Skeletal muscle satellite cell (primary cell): ENCODE results near the gene EML4.

ENCODE experiments used
- H3K27me3 ChIP-seq: 2 replicates; pipeline ENCODE4 v1.7.0; 2013; ENCODE audit warnings: low read length; ENCODE audit not compliant: control insufficient read depth, insufficient read depth
- H3K36me3 ChIP-seq: 2 replicates; pipeline ENCODE4 v1.7.0; 2013; ENCODE audit warnings: mild to moderate bottlenecking, control low read depth, low read length; ENCODE audit not compliant: insufficient read depth
- H3K4me1 ChIP-seq: 2 replicates; pipeline ENCODE4 v1.7.0; 2013; ENCODE audit warnings: low read length; ENCODE audit not compliant: control insufficient read depth, insufficient read depth
- H3K4me2 ChIP-seq: 2 replicates; pipeline ENCODE4 v1.7.0; 2013; ENCODE audit warnings: mild to moderate bottlenecking, low read length
- H3K4me3 ChIP-seq: 2 replicates; pipeline ENCODE4 v1.7.0; 2013; ENCODE audit warnings: low read length
- H3K9ac ChIP-seq: 2 replicates; pipeline ENCODE4 v1.7.0; 2013; ENCODE audit warnings: mild to moderate bottlenecking, low read depth, low read length, moderate library complexity
- H3K9me3 ChIP-seq: replicated peaks from 2 replicates; pipeline ENCODE4 v1.7.0; 2013; ENCODE audit warnings: mild to moderate bottlenecking, control low read depth, low read length

EML4 gene

DNA sequence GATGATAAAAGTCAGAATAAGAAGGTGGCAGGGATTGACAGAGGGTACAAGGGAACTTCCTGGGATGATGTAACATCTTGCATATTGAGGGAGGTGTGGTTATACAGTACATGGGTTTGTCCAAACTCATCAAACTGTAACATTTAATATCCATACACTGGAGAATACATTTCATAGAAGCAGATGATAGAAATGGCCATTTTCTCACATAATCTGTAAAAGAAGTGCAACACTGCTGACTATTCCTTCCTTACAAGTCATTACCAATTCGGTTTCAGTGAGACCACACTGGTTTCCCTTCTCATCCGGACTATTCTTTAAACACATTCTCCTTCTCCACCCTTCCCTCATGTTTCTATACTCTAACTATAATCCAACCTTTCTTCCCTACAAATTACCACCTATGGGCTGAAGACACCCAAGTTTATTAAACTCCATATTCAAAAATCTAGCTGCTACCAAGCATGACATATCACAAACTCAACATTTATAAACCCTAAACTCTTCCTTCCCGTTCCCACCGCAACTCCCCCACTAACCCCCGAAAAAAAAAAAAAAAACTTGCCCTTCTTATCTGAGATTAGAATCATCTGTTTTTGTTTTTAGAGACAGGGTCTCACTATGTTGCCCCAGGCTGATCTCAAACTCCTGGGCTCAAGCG lies 190.3 kb downstream of the EML4 start:
- Histone ChIP-seq H3K4me1 (peaks cover 14% of the 10 kb centered on the region), H3K27me3 (no peaks in the 10 kb centered on the region), H3K9ac (peak overlapping the region; percentile 99), H3K9me3 (no peaks in the 10 kb centered on the region), H3K36me3 (no peaks in the 10 kb centered on the region), H3K4me3 (peak overlapping the region; percentile 92), H3K4me2 (peak overlapping the region; percentile 90)

DNA sequence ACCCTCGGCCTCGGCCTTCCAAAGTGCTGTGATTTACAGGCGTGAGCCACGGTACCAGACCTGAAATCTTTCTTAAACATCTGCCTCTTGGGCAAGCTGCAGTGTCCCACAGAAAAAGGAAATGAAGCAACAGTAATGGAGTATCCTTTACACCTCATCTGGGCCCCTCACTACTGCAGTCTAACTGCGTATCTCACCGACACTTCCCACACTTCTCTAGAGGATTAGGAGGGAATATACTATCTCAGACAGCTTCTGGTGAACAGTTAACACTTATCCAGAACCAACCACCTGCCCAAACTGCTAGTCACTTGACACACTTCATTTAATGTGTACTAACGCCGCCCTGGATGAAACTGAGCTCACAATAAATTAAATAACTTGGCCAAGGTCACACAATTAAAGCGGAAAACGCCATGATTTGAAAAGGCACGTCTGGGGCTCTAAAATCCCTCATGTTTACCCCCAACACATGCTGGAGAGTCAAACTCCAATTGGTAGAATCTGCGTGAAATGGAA lies 190.9 kb downstream of the EML4 start:
- peak overlapping the region; percentile 90 for H3K4me2 ChIP-seq
- H3K27me3 ChIP-seq: peaks cover 5% of the 10 kb centered on the region
- H3K4me3 ChIP-seq: peak overlapping the region; percentile 92
- peak overlapping the region; percentile 99 for H3K9ac ChIP-seq
- H3K9me3 ChIP-seq: no peaks in the 10 kb centered on the region
- peaks cover 14% of the 10 kb centered on the region for H3K4me1 ChIP-seq
- H3K36me3 ChIP-seq: no peaks in the 10 kb centered on the region

DNA sequence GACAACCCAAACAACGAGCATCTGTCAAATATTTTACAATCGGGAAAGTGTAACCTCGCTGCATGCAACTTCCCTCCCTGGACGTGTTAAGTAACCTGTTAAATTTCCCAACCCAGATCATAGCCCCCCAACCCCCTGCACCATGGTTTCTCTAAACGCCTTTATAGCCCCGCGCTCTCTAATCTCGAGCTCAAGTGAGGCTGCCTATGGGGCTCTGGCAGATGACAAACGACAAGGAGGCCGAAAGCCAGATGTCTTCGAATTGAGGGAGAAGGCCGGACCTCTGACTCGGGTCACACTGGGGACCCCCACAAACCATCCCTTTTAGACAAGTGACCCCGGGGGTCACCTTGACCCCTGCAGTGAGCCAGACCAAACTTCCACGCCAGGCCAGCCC lies 191.3 kb downstream of the EML4 start:
- Histone ChIP-seq H3K36me3 (no peaks in the 10 kb centered on the region), H3K4me2 (peak overlapping the region; percentile 90), H3K9ac (peak overlapping the region; percentile 99), H3K4me3 (peak overlapping the region; percentile 92), H3K27me3 (peaks cover 6% of the 10 kb centered on the region), H3K9me3 (no peaks in the 10 kb centered on the region), H3K4me1 (peaks cover 14% of the 10 kb centered on the region)

DNA sequence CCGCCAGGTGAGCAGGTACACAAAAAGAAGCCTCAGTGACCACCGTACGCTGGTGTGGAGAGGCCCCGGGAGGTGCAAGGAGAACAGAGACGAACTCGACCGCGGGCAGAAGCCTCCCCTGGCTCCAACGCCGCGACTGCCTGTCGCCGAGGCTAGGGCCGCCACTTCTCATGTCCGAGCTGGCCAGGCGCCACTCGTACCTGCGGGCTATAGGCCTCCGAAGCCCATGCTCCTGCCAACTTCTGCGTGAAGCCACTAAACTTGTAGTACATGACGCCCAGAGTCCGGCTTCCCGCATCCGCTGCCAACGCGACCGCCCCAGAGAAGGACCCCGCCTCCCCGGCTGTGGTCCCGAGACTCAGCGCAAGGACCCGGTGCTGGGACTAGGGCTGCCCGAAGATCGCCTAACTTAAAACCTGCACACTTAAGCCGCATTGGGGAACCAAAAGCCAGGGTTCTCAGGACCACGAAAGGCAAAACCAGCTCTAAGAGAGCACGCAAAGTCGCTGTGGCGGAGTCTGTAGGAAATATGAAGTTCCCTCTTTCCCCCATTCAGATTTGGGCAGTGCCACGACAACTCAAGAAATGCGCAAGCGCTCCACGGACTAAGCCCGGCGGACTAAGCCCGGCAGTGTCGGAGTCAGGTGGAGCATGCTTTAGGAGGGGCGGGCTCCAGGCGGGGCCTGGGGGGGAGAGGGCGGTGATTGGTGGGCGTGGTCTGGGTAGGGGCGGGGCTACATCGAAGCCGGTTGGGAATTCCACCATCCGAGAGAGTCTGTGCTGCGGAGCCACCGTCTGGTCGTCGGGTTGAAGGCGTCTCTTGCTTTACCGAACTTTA lies 192.0 kb downstream of the EML4 start, which contains the start of gene COX7A2L:
TSS of gene COX7A2L (minus strand) at position 328 of the 838 bp plus-strand sequence. CDS start at position 272, 56 bp downstream.
- H3K4me3 ChIP-seq: peak within 1 kb of the TSS; percentile 92
- H3K9ac ChIP-seq: peak within 1 kb of the TSS; percentile 99
- H3K9me3 ChIP-seq: no peaks in the 10 kb centered on the region
- H3K36me3 ChIP-seq: no peaks in the 10 kb centered on the region
- peak within 1 kb of the TSS; percentile 90 for H3K4me2 ChIP-seq
- peaks cover 6% of the 10 kb centered on the region for H3K27me3 ChIP-seq
- H3K4me1 ChIP-seq: peaks cover 14% of the 10 kb centered on the region

DNA sequence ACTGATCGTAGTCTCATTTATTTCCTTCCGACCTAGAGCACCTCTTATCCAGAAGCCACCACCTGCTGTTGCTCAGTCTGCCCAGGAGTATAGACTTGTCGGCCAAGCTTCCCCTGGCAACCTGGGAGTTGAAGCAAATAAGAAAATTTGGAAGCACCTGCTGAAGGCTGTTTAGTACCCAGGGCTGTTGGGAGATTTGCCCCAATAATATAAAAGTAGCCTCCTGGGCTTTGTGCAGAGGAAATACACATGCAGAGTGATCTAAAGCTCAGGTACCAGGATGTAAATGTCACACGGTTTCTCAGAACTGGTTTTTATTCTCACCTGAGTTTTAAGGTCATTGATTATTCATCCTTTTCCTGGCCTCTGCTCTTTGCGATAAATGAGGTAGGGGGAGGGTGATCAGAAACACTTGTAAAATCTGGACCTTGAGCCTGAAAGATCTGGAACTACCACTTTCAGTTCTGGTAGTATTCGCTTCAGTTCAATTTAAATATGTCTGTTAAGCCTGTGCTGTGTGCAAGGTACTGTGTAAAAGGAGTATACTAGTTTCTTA lies 192.7 kb downstream of the EML4 start:
- peaks cover 6% of the 10 kb centered on the region for H3K27me3 ChIP-seq
- no peaks in the 10 kb centered on the region for H3K9me3 ChIP-seq
- H3K36me3 ChIP-seq: no peaks in the 10 kb centered on the region
- peak overlapping the region; percentile 62 for H3K4me3 ChIP-seq
- peak overlapping the region; percentile 86 for H3K4me2 ChIP-seq
- H3K9ac ChIP-seq: peak overlapping the region; percentile 32
- H3K4me1 ChIP-seq: peaks cover 17% of the 10 kb centered on the region

DNA sequence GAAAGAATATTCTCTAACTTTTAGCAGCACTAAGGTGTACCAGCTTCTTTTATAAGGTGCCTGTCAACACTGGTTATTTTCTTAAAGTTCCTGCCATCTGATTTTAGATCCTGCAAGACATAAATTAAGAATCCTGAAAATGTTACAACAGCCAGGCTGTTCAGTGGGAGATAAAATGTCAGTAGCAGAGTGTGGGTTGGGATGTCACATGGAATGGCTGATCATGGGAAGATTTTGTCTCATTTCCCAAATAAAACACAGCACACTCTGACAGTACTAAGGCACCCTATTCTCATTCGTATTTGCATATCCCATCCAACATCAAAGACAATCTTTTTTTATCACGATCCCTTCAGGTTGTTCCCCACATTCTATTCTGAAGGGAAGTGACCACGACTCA lies 194.3 kb downstream of the EML4 start:
- H3K27me3 ChIP-seq: peaks cover 6% of the 10 kb centered on the region

DNA sequence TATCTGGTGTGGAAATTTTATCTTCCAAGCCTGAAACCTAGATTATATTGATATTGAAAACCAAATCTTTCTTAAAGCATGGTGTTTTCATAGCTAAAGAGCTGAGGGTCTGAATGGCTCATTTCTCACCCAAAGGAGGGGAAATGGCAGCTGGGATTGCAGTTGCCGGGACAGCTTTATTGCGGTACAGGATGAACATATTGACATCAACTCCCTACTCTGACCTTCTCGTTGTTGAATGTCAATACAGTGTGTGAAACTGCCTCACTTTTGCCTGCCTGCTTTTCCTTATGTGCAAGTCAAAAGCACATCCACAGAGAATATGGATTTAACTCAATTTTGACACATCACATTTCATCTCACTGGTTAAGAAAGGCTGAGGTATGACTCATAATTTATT lies 195.5 kb downstream of the EML4 start:
- Histone ChIP-seq H3K27me3 (peaks cover 6% of the 10 kb centered on the region), H3K4me2 (no peak overlapping the region), H3K4me1 (peaks cover 25% of the 10 kb centered on the region), H3K9me3 (no peaks in the 10 kb centered on the region), H3K36me3 (no peaks in the 10 kb centered on the region), H3K9ac (no peak overlapping the region), H3K4me3 (no peak overlapping the region)

More for the DNA sequence above, 194.3 kb downstream of the EML4 start:
- no peak overlapping the region for H3K9ac ChIP-seq
- no peak overlapping the region for H3K4me2 ChIP-seq
- peaks cover 33% of the 10 kb centered on the region for H3K4me1 ChIP-seq
- no peak overlapping the region for H3K4me3 ChIP-seq
- H3K36me3 ChIP-seq: no peaks in the 10 kb centered on the region
- H3K9me3 ChIP-seq: no peaks in the 10 kb centered on the region

DNA sequence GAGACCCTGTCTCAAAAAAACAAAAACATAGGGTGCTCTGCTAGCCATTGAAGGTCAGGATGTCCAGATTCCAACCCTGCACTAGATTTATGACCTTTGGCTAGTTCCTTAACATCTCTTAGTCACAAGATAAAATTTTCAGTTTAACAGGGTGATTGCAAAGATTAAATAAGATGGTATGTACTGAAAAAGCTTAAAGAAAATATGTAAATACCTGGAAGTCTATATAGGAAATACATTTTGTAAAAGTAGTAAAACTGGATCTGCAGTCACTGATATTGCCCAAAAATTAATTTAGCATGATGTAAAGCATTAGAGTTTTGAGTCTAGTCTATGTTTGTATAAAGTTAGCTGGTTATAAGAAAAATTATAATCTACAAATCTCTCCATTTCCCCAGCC lies 197.3 kb downstream of the EML4 start:
- Histone ChIP-seq H3K4me3 (no peak overlapping the region), H3K4me2 (no peak overlapping the region), H3K27me3 (peaks cover 6% of the 10 kb centered on the region), H3K9ac (no peak overlapping the region), H3K36me3 (no peaks in the 10 kb centered on the region), H3K9me3 (no peaks in the 10 kb centered on the region), H3K4me1 (peaks cover 25% of the 10 kb centered on the region)

DNA sequence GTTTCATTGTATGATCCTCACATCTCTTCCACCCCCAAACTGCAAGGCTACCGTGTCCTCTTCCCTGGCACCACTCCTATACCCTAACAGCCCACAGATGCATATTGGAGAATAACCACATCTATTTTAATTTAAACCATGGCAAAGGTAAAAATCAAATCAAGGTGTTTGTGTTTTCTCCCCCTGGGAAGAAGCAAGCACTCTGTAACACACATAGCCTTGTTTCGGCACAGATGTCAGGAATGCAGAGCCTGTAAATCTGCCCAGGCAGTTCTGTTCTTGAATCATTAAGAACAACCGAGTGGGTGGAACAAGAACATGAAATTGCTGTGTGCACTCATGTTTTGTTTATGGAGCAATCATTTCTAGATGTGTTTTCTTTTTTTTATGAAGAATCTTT lies 198.7 kb downstream of the EML4 start:
- peaks cover 6% of the 10 kb centered on the region for H3K27me3 ChIP-seq
- peak overlapping the region; percentile 74 for H3K4me2 ChIP-seq
- H3K4me3 ChIP-seq: peak overlapping the region; percentile 36

DNA sequence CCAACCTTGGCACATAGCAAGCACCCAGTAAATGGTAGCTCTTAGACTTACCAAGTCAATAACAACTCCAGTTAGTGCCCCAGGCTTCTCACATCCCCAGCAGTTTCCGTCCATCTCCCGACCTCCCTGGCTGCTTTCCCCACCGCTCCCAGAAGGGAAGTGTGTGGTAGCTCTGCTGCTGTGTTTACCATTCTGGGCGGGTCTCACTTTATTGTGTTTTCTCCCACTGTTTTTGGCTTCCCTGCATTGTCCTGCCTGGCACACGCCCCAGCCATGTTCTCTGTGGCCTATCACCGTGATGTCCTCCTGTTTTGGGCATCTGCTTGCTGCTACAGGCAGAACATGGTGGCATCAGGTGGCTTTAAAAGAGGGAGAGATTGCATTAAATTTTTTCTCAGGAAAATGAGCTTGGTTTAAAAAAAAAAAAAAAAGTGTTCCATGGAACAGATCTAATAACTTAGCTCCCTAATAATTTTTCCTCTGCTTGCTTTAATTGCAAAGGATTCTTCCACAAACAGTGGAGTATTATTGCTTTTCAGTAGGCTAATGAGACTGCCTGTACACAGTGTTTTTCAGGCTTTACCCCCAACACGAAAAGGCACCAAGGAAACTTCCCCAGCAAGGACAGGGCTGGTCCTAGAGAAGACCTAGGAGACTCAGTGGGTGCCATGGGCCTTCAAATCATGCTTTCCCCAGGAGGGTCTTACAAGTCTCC lies 199.8 kb downstream of the EML4 start:
- Histone ChIP-seq H3K4me3 (no peak overlapping the region), H3K36me3 (no peaks in the 10 kb centered on the region), H3K4me1 (peaks cover 19% of the 10 kb centered on the region), H3K9me3 (no peaks in the 10 kb centered on the region), H3K4me2 (no peak overlapping the region), H3K9ac (no peak overlapping the region), H3K27me3 (peaks cover 6% of the 10 kb centered on the region)

More for the DNA sequence above, 198.7 kb downstream of the EML4 start:
- Histone ChIP-seq H3K36me3 (no peaks in the 10 kb centered on the region), H3K4me1 (peaks cover 19% of the 10 kb centered on the region), H3K9me3 (no peaks in the 10 kb centered on the region), H3K9ac (no peak overlapping the region)
